Epithelial cell of proximal tubule (primary cell): ENCODE results near the gene KCNK18. TPM values are rescaled to one million over a fixed set of nuclear protein-coding genes. Genes with fewer than 3 reads are reported as not detected.

ENCODE experiments used
- DNase-seq: peaks from one replicate; pipeline ENCODE4 v3.0.0-alpha.2; 2011; ENCODE audit warnings: low read depth
- H3K4me3 ChIP-seq: 2 replicates; pipeline ENCODE4 v1.5.1; 2011; ENCODE audit warnings: low read depth, mild to moderate bottlenecking, low read length
- CTCF ChIP-seq: conservative IDR thresholded peaks from 2 replicates; pipeline ENCODE4 v1.5.1; 2012; ENCODE audit warnings: low read depth, mild to moderate bottlenecking, low read length
- total RNA-seq: library from RNA; depleted of rRNA; stranded (reverse); fragments of >200 nt; gene quantifications from 2 replicates; pipeline ENCODE4 v1.2.3, GENCODE V29; 2015

The KCNK18 gene
- total RNA-seq, 1 donor from 2014 or later, result not detected

GRCh38 chr10:117166418-117167345, 30.6 kb upstream of the KCNK18 start:
- no peak for TF ChIP-seq CTCF
- no peak overlapping the region for H3K4me3 ChIP-seq
- DNase-seq, result no peak

- no peak for DNase-seq
- TF ChIP-seq CTCF, result no peak
- H3K4me3 ChIP-seq, result no peak overlapping the region
These were observed 29.9 kb upstream of the KCNK18 start for GRCh38 chr10:117167346-117167788.

GRCh38 chr10:117167789-117168674, 29.3 kb upstream of the KCNK18 start:
- peak; percentile 74 for TF ChIP-seq CTCF
- no peak for DNase-seq
- peak overlapping the region; percentile 42 for H3K4me3 ChIP-seq

DNA sequence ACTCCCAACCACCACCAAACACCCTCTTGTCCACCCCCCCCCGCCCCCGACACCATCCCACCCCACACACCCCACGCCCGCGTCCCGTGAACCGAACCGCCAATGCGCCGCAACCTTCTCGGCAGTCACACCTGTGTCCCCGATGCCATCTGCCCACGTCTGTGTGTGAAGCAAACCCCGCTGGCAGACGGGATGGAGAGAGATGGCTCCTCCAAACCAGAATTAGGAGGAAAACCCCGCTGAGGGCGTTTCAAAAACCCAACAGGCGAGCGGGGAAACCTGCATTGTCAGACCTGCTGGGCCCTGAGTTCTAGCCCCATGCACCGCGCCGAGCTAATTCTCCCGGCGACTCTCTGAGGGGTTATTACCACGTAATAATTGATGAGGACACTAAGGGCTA, 28.6 kb upstream of the KCNK18 start:
- H3K4me3 ChIP-seq, result no peak overlapping the region
- no peak for TF ChIP-seq CTCF
- no peak for DNase-seq

DNA sequence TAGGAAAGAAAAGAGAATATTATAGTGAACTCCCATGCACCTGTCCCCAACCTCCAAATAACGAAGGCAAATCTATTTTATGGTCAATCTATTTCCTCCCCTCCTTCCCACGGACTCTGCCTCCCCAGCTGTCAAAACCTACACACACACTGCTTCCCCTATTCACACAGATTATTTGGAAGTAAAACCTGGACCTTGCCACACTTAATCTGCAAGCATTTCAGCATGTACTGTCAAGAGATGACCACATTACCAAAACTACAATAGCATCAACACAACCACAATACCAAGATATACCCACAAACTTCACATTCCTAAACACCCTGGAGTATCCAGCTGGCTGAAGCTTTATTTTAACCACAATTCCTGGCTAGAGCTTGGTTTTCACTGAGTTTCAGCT, 27.8 kb upstream of the KCNK18 start:
- no peak for TF ChIP-seq CTCF
- DNase-seq, result no peak

GRCh38 chr10:117170244-117170643, 27.0 kb upstream of the KCNK18 start:
- no peak for TF ChIP-seq CTCF
- H3K4me3 ChIP-seq, result no peak overlapping the region
- DNase-seq, result no peak

More for the DNA sequence above, 27.8 kb upstream of the KCNK18 start:
- no peak overlapping the region for H3K4me3 ChIP-seq
